Epithelial cell of esophagus (primary cell): ENCODE measurements around the gene ZNF584.

Experiments used
- DNase-seq: peaks from one replicate; pipeline ENCODE4 v3.0.0; 2010; ENCODE audit warnings: low read depth
- H3K4me3 ChIP-seq: 2 replicates; pipeline ENCODE4 v1.5.1; 2011; ENCODE audit warnings: mild to moderate bottlenecking, low read length, control low read depth
- CTCF ChIP-seq: IDR thresholded peaks from 2 replicates; pipeline ENCODE4 v1.5.1; 2011; ENCODE audit warnings: low read depth, mild to moderate bottlenecking, low read length, control low read depth, inconsistent platforms; ENCODE audit not compliant: insufficient read depth; ENCODE audit errors: missing control alignments

The ZNF584 gene

GRCh38 chr19:58455306-58455705 lies 46.9 kb downstream of the ZNF584 start:
- TF ChIP-seq CTCF: no peak
- no peak for DNase-seq

DNA sequence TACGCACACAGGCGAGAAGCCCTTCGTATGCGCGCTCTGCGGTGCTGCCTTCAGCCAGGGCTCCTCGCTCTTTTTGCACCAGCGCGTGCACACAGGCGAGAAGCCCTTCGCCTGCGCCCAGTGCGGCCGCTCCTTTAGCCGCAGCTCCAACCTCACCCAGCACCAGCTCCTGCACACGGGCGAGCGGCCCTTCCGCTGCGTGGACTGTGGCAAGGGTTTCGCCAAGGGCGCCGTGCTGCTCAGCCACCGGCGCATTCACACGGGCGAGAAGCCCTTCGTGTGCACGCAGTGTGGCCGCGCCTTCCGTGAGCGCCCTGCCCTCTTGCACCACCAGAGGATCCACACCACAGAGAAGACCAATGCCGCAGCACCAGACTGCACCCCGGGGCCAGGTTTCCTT lies 47.7 kb downstream of the ZNF584 start:
- DNase-seq: no peak
- TF ChIP-seq CTCF: no peak
- H3K4me3 ChIP-seq: no peak overlapping the region

More at GRCh38 chr19:58455306-58455705, 46.9 kb downstream of the ZNF584 start:
- H3K4me3 ChIP-seq: no peak overlapping the region

DNA sequence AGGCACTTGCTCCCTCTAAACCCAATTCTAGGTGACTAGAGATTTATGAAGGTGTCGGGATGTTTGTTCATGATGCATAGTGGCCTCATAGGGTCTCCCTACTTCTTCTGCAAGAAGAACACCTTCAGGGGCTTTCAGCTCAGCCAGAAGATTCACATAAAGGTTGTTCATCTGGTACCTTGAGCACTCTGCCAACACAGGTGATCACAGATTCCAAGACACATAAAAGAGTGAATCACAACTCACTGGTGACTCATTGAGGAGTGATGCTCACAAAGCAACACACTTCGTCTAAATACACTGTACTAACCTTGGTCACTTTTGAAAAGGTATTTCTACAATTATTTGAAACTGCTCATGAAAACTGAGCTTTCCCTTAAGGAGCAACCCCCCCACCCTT lies 51.6 kb downstream of the ZNF584 start:
- peak; percentile 81 for DNase-seq
- no peak overlapping the region for H3K4me3 ChIP-seq
- no peak for TF ChIP-seq CTCF

GRCh38 chr19:58466089-58466759 lies 57.8 kb downstream of the ZNF584 start:
- TF ChIP-seq CTCF: no peak
- peak overlapping the region; percentile 73 for H3K4me3 ChIP-seq
- DNase-seq: no peak

DNA sequence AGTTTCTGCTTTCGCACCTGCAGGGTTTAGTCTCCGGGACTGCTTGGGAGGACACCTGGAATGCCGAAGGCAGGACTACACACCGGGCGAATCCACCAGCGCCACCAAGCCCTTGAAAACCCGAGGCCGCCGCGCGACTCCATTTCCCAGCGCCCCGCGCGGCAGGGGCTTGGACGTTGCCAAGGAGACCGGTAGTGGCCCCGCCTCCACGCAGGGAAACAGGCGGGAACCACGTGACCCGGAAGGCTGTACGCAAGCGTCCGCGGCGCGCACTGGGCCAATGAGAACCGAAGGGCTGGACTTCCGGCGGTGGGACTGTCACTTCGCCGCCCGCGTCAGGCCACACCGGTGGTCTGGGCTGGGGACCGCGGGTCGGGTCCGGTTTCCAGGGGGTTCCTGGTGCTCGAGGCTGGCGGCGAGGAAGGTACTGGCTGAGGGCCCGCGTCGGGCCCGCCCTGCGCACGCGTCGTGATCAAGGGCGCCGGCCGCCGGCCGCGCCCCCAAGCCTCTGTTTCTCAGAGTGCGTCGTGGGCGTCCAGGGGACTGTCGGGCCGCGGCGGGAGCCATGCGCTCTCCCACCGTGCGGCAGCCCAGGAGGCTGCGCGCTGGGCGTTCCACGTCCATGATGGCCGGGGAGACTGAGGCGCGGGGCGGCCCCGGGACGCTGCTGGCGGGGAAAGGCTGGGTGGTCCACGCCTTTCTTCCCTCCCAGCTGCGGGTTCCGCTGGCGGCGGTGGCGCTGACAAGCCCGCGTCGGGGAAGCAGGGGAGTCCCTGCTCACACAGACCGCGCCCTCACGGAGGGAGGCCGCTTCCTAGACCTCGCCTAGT lies 58.5 kb downstream of the ZNF584 start, which contains the start of gene ZNF324:
TSS of gene ZNF324 (plus strand) at position 321 of the 830 bp plus-strand sequence. CDS start 2,106 bp downstream, outside the sequence.
- DNase-seq: peak; percentile 98
- no peak for TF ChIP-seq CTCF
- H3K4me3 ChIP-seq: peak within 1 kb of the TSS; percentile 73
